ENCODE results near the gene COL6A2. TPM values are rescaled to one million over a fixed set of nuclear protein-coding genes. Genes with fewer than 3 reads are reported as not detected.
"Not testable (repeated sequence)": the region's sequence is repeated elsewhere in the genome, so short reads cannot be mapped to it uniquely, and the experiment has no call there.

Gene COL6A2
- total and polyA plus RNA-seq, 4 experiments from 2014 or later: 0.77 to 25.7 (median 11.6) TPM

- Mint-ChIP-seq H3K4me1 (no peaks in the 10 kb centered on the region), H3K27me3 (peaks cover 0 to 8% of the 10 kb centered on the region in 2 donors), H3K36me3 (no peaks in the 10 kb centered on the region), H3K27ac (no peak overlapping the region), H3K9me3 (peaks cover 0 to 2% (median 0%) of the 10 kb centered on the region in 8 donors), H3K4me3 (peak overlapping the region in 1 of 8 donors; percentile 31)
- no peaks in the 10 kb centered on the region for H3K36me3 ChIP-seq (ENCODE audit: insufficient read depth, low read length)
- DNase-seq: no peak
- intact Hi-C loops (cut with micrococcal nuclease): no loop called here
- no peaks in the 10 kb centered on the region for H3K27me3 ChIP-seq (ENCODE audit: insufficient read depth, low read length)
- ChIA-PET POLR2A (ENCODE audit: partially characterized antibody) (no interaction called here), CTCF (ENCODE audit: partially characterized antibody) (no interaction called here)
- no peaks in the 10 kb centered on the region for H3K4me1 ChIP-seq (ENCODE audit: insufficient read depth, low read length)
- H3K27ac ChIP-seq (ENCODE audit: low read depth, low read length): no peak overlapping the region
- H3K9me3 ChIP-seq (ENCODE audit: control insufficient read depth in 1 of 2, low read length in 2 of 2): no peaks in the 10 kb centered on the region
- H3K4me3 ChIP-seq (ENCODE audit: low read length in 2 of 2): no peak overlapping the region
These were observed 64.0 kb downstream of the COL6A2 start for GRCh38 chr21:46161633-46162592.

- H3K9me3 Mint-ChIP-seq: no peaks in the 10 kb centered on the region
- H3K4me3 ChIP-seq (ENCODE audit: low read length in 2 of 2): no peak overlapping the region
- no peaks in the 10 kb centered on the region for H3K9me3 ChIP-seq (ENCODE audit: control insufficient read depth in 1 of 2, low read length in 2 of 2)
- H3K36me3 ChIP-seq (ENCODE audit: insufficient read depth, low read length): no peaks in the 10 kb centered on the region
- no peaks in the 10 kb centered on the region for H3K4me1 ChIP-seq (ENCODE audit: insufficient read depth, low read length)
- ChIA-PET POLR2A (ENCODE audit: partially characterized antibody) (no interaction called here), CTCF (ENCODE audit: partially characterized antibody) (no interaction called here)
- no peak overlapping the region for H3K27ac ChIP-seq (ENCODE audit: low read depth, low read length)
- no peak for DNase-seq
- peaks cover 0 to 8% of the 10 kb centered on the region in 2 donors for H3K27me3 Mint-ChIP-seq
- H3K36me3 Mint-ChIP-seq: no peaks in the 10 kb centered on the region
- H3K27me3 ChIP-seq (ENCODE audit: insufficient read depth, low read length): no peaks in the 10 kb centered on the region
- intact Hi-C loops (cut with micrococcal nuclease): no loop called here
- H3K4me1 Mint-ChIP-seq: no peaks in the 10 kb centered on the region
- peak overlapping the region in 2 of 7 donors; percentile 5 to 10 for H3K27ac Mint-ChIP-seq
- no peak overlapping the region for H3K4me3 Mint-ChIP-seq
These were observed 65.5 kb downstream of the COL6A2 start for GRCh38 chr21:46163380-46163779.

- no peaks in the 10 kb centered on the region for H3K9me3 ChIP-seq (ENCODE audit: control insufficient read depth in 1 of 2, low read length in 2 of 2)
- no peak overlapping the region for H3K27ac Mint-ChIP-seq
- CTCF ChIA-PET (ENCODE audit: partially characterized antibody): no interaction called here
These were observed 67.2 kb downstream of the COL6A2 start for GRCh38 chr21:46165098-46165497.

GRCh38 chr21:46168238-46168637, 70.3 kb downstream of the COL6A2 start:
- peak in 1 of 5 donors; percentile 29 for DNase-seq
- Histone ChIP-seq H3K4me1 (ENCODE audit: insufficient read depth, low read length) (peaks cover 4% of the 10 kb centered on the region), H3K27ac (ENCODE audit: low read depth, low read length) (no peak overlapping the region), H3K9me3 (ENCODE audit: control insufficient read depth in 1 of 2, low read length in 2 of 2) (no peaks in the 10 kb centered on the region), H3K4me3 (ENCODE audit: low read length in 2 of 2) (no peak overlapping the region), H3K36me3 (ENCODE audit: insufficient read depth, low read length) (no peaks in the 10 kb centered on the region), H3K27me3 (ENCODE audit: insufficient read depth, low read length) (no peaks in the 10 kb centered on the region)
- POLR2A ChIA-PET (ENCODE audit: partially characterized antibody): interaction anchor here (1.4 kb wide), 1 partner anchor 25 kb away, joined by 3 read pairs; no protein-coding TSS in a partner anchor
- Mint-ChIP-seq H3K4me1 (peaks cover 4 to 7% (median 5%) of the 10 kb centered on the region in 4 donors), H3K9me3 (peaks cover 0 to 3% (median 0%) of the 10 kb centered on the region in 8 donors), H3K27ac (no peak overlapping the region), H3K4me3 (no peak overlapping the region), H3K36me3 (no peaks in the 10 kb centered on the region), H3K27me3 (peaks cover 0 to 4% of the 10 kb centered on the region in 2 donors)
- intact Hi-C loops (cut with micrococcal nuclease): no loop called here
- CTCF ChIA-PET (ENCODE audit: partially characterized antibody): no interaction called here

More at GRCh38 chr21:46165098-46165497, 67.2 kb downstream of the COL6A2 start:
- H3K27me3 ChIP-seq (ENCODE audit: insufficient read depth, low read length): no peaks in the 10 kb centered on the region
- Mint-ChIP-seq H3K27me3 (peaks cover 0 to 8% of the 10 kb centered on the region in 2 donors), H3K36me3 (no peaks in the 10 kb centered on the region), H3K4me3 (no peak overlapping the region), H3K4me1 (peaks cover 0 to 2% (median 0%) of the 10 kb centered on the region in 4 donors), H3K9me3 (no peaks in the 10 kb centered on the region)
- POLR2A ChIA-PET (ENCODE audit: partially characterized antibody): no interaction called here
- no peak for DNase-seq
- no peak overlapping the region for H3K27ac ChIP-seq (ENCODE audit: low read depth, low read length)
- intact Hi-C loops (cut with micrococcal nuclease): no loop called here
- H3K4me1 ChIP-seq (ENCODE audit: insufficient read depth, low read length): no peaks in the 10 kb centered on the region
- H3K4me3 ChIP-seq (ENCODE audit: low read length in 2 of 2): no peak overlapping the region
- no peaks in the 10 kb centered on the region for H3K36me3 ChIP-seq (ENCODE audit: insufficient read depth, low read length)

GRCh38 chr21:46168659-46169386, 70.9 kb downstream of the COL6A2 start:
- Mint-ChIP-seq H3K36me3 (peaks cover 0 to 2% of the 10 kb centered on the region in 2 donors), H3K9me3 (peaks cover 0 to 8% (median 4%) of the 10 kb centered on the region in 8 donors), H3K27ac (peak overlapping the region in 1 of 7 donors; percentile 47), H3K27me3 (peaks cover 0 to 2% of the 10 kb centered on the region in 2 donors), H3K4me3 (no peak overlapping the region), H3K4me1 (peaks cover 4 to 7% (median 5%) of the 10 kb centered on the region in 4 donors)
- CTCF ChIA-PET (ENCODE audit: partially characterized antibody): no interaction called here
- intact Hi-C loops (cut with micrococcal nuclease): no loop called here
- Histone ChIP-seq H3K9me3 (ENCODE audit: control insufficient read depth in 1 of 2, low read length in 2 of 2) (no peaks in the 10 kb centered on the region), H3K4me1 (ENCODE audit: insufficient read depth, low read length) (peaks cover 4% of the 10 kb centered on the region), H3K27me3 (ENCODE audit: insufficient read depth, low read length) (no peaks in the 10 kb centered on the region), H3K27ac (ENCODE audit: low read depth, low read length) (no peak overlapping the region), H3K36me3 (ENCODE audit: insufficient read depth, low read length) (no peaks in the 10 kb centered on the region), H3K4me3 (ENCODE audit: low read length in 2 of 2) (no peak overlapping the region)
- POLR2A ChIA-PET (ENCODE audit: partially characterized antibody): interaction anchor here (1.4 kb wide), 1 partner anchor 25 kb away, joined by 3 read pairs; no protein-coding TSS in a partner anchor
- no peak for DNase-seq

- POLR2A ChIA-PET (ENCODE audit: partially characterized antibody); H3K9me3 ChIP-seq (ENCODE audit: control insufficient read depth in 1 of 2, low read length in 2 of 2); H3K4me1 Mint-ChIP-seq; H3K4me1 ChIP-seq (ENCODE audit: insufficient read depth, low read length); H3K36me3 Mint-ChIP-seq; H3K4me3 Mint-ChIP-seq; intact Hi-C loops (cut with micrococcal nuclease); H3K36me3 ChIP-seq (ENCODE audit: insufficient read depth, low read length); H3K27ac ChIP-seq (ENCODE audit: low read depth, low read length); H3K27me3 ChIP-seq (ENCODE audit: insufficient read depth, low read length); H3K27me3 Mint-ChIP-seq; H3K4me3 ChIP-seq (ENCODE audit: low read length in 2 of 2): not testable (repeated sequence)
- peak; percentile 37 to 52 (median 44) for DNase-seq
- CTCF ChIA-PET (ENCODE audit: partially characterized antibody): interaction anchor here (1.1 kb wide), 1 partner anchor 27 kb away, joined by 3 read pairs; no protein-coding TSS in a partner anchor
- Mint-ChIP-seq H3K9me3 (peaks cover 2 to 23% (median 19%) of the 10 kb centered on the region in 8 donors), H3K27ac (peak overlapping the region in 6 of 7 donors; percentile 10 to 87 (median 64))
These were observed 72.7 kb downstream of the COL6A2 start for GRCh38 chr21:46170436-46171193.
